G401 (cell line): ENCODE data around the gene CADM1. TPM values are rescaled to one million over a fixed set of nuclear protein-coding genes. Genes with fewer than 3 reads are reported as not detected.

ENCODE experiments used
- DNase-seq: peaks from one replicate; pipeline ENCODE4 v3.0.0-alpha.2; 2015; ENCODE audit warnings: low spot score
- in situ Hi-C: cut with HindIII; loops from 2 replicates; pipeline ENCODE4 v1.10.0; 2016; ENCODE audit warnings: low sequenced_read_pairs, mixed read lengths
- total RNA-seq: library from RNA; depleted of rRNA; stranded (reverse); fragments of >200 nt; shearing (Covaris generic); gene quantifications from 2 replicates; pipeline ENCODE4 v1.2.3, GENCODE V29; 2014

The CADM1 gene
- total RNA-seq, 1 experiment from 2014 or later, result not detected

DNA sequence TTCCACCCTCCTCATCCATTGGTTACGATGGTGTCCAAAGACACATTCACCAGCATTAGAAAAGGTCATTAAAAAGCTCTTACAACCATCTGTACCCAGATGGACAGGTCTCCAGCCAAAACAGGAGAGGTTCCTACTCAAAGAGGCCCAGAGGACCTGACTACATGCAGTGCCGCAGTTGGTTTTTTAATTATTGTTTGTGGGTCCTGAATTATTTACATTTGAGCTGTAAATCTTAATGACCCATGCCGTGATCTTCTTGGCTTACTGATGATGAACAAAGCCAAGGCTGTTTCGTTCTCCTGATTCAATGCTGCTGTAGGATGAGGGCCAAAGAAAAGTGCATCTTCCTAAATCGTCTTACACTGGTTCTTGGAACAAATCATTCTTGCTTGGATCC, 83.7 kb downstream of the CADM1 start:
- DNase-seq, result peak; percentile 59
- in situ Hi-C loops, result no loop called here

DNA sequence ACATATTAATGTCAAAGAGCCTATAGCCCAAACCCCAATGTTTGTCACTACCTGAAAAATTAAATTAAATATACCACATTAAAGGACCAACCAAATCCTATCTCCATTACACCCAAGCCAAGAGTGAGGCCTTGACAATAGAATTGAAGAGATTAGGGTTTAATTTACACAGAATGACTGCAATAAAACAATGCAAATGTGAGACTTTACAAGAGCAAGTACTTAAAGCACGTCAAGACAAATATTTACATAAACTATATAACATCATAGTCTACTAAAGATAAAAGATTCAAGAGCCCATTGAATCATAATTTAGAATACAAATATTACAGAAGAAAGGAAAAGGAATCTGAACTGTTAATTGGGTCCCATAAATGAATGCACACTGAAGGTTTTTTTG, 85.6 kb downstream of the CADM1 start:
- in situ Hi-C loops, result no loop called here

DNA sequence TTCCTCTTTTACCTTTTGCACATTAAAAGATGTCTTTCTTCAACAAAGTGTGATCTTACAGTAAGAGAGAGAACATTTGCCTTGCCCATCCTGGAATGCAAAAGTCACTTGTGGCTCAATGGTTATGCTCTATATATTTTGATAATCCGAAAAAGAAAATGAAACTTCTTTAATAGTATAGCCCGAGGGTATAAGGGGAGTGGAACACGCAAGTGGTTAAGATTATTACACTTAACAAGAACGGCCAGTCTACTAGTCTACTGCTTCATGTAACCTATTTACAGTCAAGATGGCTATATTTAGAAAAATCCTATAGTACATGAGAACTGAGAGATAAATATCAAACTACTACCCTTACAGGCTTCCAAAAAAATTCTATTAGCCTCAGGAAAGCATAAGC, 86.1 kb downstream of the CADM1 start:
- DNase-seq, result no peak
- in situ Hi-C loops, result no loop called here

More for the DNA sequence above, 85.6 kb downstream of the CADM1 start:
- no peak for DNase-seq

DNA sequence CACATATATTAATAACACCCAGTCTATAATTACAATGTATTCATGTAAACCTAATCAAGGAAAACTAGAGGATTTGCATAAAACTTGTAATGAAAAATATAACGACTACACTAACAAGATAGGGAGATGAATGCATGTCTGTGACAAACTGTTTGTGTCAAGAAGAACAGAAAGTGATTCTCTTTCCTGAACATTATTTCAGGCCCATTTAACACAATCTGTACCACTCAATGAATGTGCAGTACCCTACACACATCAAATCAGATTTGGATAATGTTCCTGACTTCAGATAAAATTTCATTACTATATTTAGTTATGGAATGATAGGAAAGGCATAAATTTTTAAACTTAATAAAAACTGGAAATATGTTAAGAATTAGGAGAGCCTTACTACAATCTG, 93.1 kb downstream of the CADM1 start:
- in situ Hi-C loops, result no loop called here
- peak; percentile 61 for DNase-seq

DNA sequence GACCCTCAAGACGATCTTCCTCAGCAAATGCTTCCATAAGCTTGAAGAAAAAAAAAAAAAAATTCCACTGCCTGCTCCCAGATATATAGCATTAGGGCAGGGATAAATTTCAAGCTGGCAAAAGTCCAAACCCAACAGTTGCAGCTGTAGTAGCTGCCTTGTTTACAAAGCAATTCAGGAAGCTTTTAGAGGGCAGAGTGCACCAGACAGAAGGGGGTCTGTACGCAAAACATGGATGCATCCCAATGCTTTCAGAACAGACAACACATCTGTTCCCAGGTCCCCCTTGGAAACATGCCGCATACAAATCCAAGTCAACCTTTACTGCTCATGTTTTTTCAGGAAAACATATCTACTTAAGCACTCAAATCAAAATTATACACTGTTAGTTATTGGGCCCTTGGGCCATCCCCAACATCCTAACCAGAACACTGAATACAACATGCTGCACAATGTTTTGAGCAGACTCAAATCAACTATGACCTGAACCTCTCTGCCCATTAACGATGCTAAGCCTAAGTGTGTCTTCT, 94.5 kb downstream of the CADM1 start:
- DNase-seq, result no peak
- in situ Hi-C loops, result no loop called here

DNA sequence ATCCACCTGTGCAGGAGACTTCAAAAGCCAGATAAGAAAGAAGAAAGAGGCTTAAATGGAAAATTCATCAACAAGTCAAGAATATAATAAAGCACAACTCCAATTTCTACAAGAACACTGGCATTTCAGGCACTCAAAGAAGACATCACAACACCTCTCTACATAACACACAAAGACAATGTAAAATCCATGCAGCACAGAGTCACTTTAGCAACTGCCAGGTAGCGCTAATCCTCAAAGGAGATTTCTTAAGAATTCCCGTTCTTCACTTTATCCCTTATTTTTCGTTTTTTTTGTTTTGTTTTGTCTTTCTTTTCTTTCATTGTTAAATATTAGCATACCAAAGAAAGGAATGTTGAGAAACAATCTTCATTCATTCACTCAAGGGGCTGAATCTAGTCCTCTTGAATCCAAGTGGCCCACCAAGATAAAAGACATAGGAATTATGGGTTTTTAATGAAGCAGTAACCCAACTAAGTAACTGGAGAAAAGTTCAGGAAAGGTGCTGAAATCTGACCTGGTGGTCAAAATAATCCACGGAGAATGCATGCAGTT, 95.0 kb downstream of the CADM1 start:
- in situ Hi-C loops, result no loop called here
- no peak for DNase-seq

DNA sequence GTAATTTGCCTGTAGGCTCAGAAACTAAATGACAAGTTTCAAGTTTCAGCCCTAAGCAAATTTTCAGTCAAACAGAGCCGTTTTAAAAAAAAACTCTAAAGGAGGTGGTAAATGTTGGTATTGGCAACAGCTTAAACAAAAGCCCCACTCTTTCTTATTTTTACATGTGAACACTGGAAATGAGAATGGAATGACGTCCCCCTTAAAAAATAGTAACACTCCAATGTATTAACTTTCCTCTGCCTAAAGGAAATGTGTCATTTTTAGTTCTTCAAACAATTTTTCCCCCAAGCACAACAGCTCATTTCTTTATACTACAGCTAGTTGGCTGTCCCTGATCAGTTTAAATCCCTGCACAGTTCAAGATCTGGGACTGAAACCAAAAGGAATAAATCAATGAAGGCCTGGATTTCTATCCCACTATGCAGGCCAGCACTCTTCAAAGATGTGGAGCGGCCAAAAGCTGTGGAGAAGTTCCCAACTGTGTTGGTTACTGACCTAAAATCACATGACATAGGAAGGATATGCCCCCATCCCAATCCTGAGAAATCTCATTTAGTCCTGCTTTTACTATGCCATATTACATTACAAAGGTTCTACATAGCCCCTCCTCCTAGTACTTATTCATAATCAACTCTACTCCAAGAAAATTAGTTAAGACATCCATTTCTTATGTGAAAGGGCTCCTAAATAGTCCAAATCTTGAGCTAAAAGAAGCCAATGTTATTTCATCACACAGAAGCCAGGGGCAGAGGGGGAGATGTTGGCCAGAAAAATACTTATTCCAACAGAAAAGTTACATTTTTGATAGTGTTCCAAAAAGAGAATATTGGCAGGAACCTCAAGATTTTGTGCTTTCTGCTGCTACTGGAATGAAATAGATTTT, 95.9 kb downstream of the CADM1 start:
- no peak for DNase-seq
- in situ Hi-C loops, result no loop called here

DNA sequence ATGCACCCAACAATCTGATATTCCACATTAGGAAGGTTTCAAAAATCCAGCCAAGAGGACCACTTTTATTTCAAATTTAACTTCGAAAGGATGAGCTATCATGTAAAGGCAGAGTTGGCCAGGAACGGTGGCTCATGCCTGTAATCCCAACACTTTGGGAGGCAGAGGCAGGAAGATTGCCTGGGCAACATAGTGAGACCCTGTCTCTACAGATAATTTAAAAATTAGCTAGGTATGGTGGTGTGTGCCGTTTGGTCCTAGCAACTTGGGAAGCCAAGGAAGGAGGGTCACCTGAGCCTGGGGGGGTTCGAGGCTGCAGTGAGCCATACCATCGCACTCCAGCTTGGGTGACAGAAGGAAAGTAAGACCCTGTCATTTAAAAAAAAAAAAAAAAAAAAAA, 96.7 kb downstream of the CADM1 start:
- in situ Hi-C loops, result no loop called here
- DNase-seq, result no peak

DNA sequence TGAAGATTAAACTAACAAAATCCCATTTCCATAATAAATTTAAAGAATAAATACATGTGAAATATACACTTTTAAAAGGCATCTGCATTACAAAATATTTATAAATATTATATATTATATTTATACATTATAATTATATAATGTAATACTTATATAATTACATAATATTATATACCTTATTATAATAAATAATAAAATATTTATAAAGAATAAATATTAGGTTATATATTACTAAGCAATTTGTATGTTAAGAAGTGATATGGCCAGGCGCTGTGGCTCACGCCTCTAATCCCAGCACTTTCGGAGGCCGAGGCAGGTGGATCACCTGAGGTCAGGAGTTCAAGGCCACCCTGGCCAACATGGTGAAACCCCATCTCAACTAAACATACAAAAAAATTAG, 97.8 kb downstream of the CADM1 start:
- in situ Hi-C loops, result no loop called here

DNA sequence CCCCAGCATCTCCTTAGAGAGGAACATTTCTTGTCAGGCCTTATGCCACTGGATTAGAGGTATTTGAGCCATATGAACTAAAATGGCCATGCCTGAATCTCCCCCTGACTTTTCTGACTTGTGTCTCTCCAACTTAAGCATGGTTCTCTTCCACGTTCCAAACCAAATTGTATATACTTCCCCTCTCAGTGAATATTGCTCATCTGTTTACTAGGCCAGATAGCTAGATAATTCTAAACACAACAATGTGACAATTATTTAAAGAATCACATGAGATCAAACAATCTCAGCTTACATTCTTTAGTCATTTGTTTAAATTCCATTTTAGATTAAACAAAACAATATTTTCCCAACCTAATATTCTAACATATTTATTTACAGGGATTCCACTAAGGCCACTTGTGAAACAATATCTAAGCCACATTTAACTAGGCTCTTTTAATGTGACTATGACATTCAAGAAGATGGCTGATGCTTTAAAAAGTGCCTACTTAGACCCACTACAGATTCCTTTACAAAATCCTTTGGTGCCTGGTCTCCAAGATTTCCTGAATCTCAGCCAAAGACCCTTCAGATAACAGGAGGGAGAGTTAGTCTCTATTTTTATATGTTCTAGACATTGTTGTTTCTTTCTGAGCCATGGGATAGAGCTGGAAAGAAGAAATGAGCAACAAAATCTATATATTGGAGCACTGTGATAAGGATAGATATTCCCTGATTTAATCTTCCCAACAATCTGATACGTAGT, 105.7 kb downstream of the CADM1 start:
- in situ Hi-C loops, result no loop called here

More for the DNA sequence above, 97.8 kb downstream of the CADM1 start:
- DNase-seq, result no peak

DNA sequence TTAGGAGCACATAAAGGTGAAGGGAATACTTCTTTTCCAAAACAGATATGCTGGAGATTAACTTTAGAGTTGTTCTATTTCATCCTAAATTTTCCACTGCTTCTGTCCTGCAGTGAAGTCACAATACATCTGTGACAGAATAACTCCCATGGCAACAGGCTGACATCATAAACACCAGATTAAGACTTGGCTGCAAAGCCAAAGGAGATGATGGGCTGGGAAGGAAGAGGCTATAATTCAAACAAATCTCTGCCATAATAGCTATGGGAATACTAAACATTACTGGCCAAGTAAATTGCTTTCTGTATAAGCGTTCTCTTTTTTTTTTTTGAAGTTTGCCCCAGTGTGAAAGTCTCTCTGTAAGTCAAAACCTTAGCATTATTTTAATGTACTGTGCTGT, 107.7 kb downstream of the CADM1 start:
- DNase-seq, result no peak
- in situ Hi-C loops, result no loop called here

More for the DNA sequence above, 105.7 kb downstream of the CADM1 start:
- no peak for DNase-seq

DNA sequence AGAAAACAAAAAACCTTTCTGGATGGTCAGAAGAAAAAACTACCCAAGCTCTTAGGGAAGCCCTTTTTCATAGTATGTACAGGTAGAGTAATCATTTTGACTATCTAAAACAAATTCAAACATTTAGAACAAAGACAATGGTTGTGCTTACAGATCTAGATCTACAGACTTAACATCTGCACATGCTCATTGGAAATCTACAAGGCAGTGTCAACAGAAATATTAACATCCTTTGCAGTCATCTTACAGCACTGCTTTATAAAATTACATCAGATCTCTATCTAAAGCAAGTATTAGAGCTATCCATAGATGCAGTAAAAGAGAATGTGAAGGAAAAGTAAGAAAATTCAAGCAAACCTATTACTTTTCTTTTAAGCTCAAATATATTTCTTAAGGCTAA, 110.3 kb downstream of the CADM1 start:
- no peak for DNase-seq
- in situ Hi-C loops, result no loop called here

DNA sequence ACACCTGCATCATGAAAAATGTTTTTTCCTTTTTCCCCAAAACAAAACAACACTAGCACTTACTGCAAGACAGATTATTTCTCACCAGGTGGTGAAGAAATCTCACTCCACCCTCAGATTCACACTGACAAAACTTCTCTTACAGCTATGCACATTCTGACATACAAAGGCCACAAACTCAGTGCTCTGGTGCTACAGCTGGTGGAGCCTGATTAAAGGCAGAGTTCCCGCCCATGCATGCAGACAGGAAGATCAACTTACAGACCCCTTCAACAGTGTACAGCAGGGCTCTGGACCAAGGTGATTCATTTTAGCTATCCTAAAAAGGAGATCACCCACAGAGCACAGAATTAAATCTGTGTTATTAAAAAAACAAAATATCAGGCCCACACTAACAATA, 112.6 kb downstream of the CADM1 start:
- no peak for DNase-seq
- in situ Hi-C loops, result no loop called here

DNA sequence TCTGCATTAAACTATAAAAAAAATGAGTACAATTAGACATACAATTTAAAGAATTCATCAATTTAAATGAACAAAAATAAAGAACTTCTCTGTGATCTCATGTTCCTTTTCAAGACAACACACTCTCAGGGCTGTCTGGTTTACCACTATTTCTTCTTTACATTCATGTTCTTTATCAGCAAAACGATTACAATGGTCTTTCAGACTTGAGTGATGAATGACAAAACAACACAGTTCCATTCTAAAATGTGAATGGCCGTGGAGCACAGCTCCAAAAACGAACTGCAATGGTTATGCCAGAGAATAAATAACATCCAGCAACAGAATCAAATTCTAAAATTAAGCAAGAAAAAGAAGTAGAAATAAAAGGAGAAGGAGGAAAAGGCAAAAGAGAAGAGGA, 113.1 kb downstream of the CADM1 start:
- in situ Hi-C loops, result no loop called here
- no peak for DNase-seq

DNA sequence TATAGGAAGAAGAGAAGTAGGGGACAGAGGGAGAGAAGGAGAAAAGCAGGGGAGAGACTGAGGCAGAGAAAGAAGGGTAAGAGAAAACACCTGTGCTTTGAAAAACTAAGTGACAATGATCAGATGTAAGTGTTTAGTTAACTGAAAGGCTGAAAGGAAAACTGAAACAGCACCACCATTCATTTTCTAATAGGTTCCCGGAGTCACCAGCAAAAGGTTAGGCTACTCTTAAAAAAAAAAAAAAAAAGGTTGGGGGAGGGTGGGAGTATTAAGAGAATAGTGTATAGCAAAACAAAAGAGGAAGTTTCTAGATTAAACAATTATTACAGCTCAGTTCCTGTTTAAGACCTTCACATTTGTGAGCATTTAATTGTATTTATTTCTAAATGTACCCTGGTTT, 113.8 kb downstream of the CADM1 start:
- DNase-seq, result no peak
- in situ Hi-C loops, result no loop called here

DNA sequence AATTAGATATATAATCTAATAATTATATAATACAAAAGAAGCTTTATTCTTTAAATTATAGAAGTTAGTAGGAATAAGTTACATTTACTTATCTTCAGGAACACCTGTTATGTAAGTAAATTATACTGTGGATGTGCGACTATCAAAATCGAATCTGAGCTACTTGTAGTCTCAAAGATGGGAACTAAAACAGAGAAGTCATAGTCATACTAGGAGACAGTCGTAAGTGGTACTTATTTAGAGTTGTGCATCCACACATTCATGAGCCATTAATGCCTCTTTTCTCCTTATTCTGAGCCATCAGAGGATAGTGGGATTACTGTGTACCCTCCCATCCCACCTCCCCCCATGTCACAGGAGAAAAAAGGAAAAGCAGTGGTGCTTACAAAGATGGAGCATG, 114.4 kb downstream of the CADM1 start:
- DNase-seq, result no peak
- in situ Hi-C loops, result no loop called here

DNA sequence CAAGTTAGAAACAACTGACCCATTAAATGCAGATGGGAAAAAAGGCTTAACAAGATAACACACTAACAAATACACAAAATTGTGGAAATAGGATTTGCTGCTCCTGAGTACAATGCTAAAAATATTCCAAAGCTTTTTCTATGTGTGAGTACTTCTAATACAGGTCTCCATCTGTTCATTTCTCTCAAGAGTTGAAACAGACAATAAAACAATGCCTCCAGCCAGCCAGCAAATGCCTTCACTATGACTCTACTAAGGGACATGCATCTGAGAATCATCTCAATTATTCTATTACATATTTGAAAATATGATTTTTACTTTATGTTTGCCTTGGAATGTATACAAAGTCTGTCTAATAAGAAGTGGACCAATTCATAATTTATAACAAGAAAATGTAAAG, 119.0 kb downstream of the CADM1 start:
- peak; percentile 77 for DNase-seq
- in situ Hi-C loops, result no loop called here

DNA sequence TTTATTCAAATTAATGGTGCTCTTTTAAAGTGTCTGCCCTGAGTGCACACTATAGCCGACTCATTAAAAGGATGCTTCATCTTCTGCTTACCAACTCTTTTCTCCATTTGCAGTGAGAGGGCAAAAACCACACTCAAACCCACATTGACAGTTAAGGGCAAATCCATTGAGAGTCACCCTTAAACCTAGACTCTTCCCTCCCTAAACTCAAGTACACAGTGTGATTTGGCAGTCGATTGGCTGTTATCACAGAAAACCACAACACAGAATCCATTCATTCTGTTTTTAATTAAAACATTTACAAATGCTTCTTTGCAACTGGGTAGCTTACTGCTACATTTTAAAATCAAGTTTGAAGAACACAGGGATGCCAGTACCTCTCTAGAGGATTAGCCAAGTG, 120.0 kb downstream of the CADM1 start:
- in situ Hi-C loops, result no loop called here
- no peak for DNase-seq

DNA sequence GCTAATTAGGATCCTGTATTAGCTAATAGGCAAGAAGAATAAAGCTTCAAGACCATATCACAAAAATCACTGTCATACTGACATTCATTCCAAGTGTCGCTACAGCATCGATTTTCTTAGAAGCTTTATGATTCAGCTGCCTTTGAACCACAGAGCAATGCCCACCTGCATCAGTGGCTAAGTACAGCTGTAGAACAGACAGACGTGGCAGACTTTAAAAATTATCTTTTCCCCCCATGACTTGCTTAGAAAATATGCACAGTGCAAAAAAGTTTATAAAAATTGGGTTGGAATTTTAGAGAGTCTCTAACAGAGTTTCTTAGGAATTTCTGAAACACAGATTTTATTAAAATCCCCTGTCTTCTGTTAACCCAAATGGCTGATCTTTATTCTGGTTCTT, 120.8 kb downstream of the CADM1 start:
- no peak for DNase-seq
- in situ Hi-C loops, result no loop called here

DNA sequence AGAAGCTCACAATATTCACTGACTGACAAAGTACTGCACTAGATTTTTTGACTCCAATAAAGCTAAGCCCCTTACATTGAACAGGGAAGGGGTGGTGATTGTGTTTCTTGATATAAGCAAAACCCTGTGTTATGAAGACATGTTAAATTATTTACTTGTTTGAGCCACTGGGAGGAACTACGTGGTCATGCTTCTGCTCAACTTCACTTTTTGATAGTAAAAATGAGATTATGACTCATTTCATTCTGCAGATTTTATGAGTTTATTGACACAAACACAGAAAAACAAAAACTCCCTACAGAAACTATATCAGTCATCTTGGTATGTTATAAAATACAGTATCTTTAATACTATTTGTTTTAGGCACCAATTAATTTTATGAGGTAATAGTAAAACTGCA, 124.7 kb downstream of the CADM1 start:
- in situ Hi-C loops, result no loop called here
- DNase-seq, result no peak
